Astrocyte (in vitro differentiated cells and primary cell): ENCODE results near the gene PLA2G4D.

Source experiments
- CTCF ChIP-seq: IDR thresholded peaks from 2 replicates; pipeline ENCODE4 v1.5.1; 2011; ENCODE audit warnings: low read depth, mild to moderate bottlenecking, inconsistent platforms, low read length, moderate library complexity; ENCODE audit not compliant: insufficient read depth
- EZH2 ChIP-seq: IDR thresholded peaks from 2 replicates; pipeline ENCODE4 v1.6.1; 2012; ENCODE audit warnings: mild to moderate bottlenecking, low read length, inconsistent platforms; ENCODE audit not compliant: insufficient read depth

GRCh38 chr15:42106288-42106687, 11.9 kb upstream of the PLA2G4D start:
- TF ChIP-seq CTCF (no peak), EZH2 (no peak)
